ENCODE data around the gene NDUFA13. TPM values are rescaled to one million over a fixed set of nuclear protein-coding genes. Genes with fewer than 3 reads are reported as not detected.

Gene NDUFA13
- total RNA-seq, 1 donor from 2014 or later: 60.4 TPM

DNA sequence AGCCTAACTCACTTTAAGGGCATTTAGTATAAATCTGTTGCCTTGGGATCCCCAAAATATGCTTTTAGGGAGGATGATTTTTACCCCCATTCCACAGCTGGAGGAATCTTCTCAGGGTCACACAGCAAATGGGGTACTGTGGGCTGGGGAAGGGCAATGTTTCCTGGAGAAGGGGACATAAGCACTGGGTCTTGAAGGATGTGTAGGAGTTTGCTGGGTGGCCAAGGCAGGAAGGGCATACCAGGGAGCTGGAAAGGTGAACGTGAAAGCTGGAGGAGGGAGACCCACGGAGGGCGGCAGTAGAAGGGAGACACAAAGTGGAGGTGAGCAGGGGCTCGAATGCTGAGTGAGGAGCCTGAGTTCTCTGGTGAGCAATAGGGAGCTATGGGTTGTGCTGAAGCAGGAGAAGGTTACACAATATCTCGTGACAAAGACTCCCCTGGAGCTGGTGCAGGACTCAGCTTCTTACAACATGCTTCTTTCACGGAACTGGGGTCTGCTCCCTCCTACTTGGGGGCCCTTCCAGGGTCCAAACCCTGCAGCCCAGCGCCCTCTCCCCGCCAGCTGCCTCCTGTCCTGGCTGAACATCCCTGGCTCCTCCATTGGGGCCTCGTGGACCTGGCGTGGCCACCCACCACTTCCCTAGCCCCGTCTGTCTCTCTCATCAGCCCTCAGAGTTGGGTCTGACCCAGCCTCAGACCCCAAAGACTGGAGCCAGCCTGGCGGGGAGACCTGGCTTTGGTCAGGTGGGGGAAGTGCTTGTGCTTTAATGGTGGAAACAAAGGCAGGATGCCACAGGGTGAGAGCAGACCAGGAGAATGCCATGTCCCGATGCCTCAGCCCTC lies 33.1 kb downstream of the NDUFA13 start:
- no peak for DNase-seq

DNA sequence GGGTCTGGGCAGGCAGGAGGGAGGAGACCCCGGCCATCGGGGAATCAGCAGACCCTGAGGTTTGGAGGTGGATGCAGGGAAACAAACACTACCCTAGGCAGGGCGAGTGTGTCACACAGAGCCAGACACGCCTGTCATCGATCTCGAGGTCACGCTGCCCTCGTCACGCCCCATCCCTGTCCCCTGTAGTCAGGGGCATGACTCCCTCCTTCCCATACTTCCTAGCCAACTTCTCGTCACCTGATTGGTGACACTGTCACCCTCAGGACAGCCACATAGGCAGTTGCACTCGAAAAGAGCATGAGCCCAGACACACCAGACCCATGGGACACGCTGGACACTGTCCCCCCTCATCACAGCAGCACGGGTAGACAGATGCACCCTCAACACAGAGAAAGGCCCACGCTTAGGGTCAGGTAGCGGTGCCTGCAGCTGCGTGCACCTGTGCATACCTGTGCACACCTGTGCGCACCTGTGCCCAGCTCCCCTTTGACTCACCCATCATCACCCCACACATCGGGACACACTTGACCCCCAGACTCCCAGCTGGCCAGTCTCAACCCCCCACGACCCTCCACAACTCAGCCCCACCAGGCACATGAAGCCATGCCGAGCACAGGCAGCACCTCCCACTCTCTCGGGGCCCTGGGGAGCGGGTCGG lies 33.9 kb downstream of the NDUFA13 start:
- no peak for DNase-seq

DNA sequence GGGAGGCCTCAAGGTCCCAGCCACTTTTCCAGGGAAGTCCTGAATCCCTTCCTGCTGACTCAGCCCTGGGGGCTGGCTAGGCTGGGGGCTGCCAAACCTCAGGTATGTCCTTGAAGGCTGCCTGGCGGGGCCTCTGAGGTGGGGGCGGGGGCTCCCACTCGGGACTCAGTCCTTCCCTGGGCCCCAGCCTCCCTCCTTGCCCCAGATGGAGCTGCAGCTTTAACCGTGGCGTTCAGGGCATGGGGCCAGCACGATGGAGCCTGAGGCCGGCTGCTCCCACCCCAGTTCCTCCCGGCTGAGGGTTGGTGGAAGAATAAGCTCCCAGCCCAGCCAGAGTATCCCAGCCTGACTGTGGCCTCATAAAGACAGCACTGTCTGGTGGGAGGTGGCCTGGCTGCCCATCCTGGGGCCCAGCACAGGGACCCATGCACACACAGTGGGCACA lies 34.5 kb downstream of the NDUFA13 start:
- no peak for DNase-seq

DNA sequence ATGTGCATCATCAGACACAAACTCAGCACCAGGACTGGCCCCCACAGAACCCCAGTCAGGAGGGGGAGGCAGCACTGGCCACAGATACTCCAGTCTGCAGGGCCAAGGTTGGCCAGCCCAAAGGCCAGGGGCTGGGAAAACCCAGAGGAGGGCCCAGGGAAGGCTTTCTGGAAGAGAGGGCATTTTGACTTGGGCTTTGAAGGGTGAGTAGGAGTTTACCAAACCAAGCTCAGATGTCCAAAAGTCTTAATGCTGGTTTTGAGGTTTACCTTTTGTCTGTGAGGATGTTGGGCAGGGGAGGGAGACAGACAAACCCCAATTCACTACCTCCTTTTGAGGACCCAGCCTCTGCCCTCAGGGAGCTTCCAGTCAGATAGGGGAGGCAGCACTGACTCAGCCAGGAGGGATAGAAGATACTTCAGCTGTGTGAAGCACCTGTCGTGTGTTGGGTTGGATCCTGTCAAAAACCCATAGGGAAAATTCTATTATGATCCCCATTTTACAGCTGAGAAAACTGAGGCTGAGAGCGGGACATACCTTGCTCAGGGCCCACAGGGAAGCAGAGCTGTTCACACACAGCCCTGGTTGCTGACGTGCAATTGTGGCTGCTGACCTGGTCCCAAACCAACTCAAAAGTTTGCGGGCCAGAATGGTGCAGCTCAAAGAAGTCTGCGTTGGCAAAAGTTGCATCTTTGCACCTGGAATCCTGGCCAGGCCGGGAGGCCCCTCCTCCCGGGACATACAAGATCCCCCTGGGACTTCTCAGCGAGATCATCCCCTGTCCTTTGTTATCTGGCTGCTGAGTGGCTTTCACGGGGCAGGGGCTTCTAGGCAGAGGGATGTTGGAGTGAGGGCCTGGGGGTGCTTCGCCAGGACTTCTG lies 35.2 kb downstream of the NDUFA13 start:
- no peak for DNase-seq

DNA sequence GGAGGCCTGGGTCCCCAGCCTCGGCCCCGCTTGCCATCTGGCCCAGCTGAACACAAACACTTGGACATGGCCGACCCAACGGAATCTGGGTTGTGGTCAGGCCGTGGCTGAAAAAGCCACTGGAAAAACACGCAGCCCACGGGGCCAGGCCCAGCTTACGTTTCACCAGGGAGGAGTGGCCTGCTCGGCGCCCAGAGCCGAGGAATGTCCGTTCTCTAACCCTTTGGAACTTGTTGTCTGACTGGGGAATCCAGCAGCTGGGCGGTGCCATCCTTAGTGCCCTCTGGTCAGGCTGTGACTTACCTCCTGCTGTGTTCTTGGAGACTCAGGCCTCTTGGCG lies 35.8 kb downstream of the NDUFA13 start:
- DNase-seq: no peak

DNA sequence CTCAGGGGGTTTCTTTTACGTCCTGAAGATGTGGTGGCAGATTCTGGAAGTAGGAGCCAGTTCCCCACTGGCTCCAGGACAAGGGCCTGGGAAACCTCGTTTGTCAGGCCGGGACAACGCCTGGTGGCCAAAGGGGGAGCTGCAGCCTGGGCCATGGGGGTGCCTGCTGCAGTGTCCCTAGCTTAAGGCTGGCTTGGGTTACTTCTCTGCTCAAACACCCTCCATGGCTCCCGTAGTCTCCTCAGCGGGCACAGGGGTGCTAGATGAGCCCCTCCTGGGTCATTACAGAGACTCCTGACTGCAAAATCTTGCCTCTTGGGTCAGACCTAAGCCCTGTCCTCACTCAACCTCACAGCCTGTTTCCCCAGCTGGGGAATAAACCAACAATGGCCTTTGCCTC lies 36.8 kb downstream of the NDUFA13 start:
- no peak for DNase-seq

DNA sequence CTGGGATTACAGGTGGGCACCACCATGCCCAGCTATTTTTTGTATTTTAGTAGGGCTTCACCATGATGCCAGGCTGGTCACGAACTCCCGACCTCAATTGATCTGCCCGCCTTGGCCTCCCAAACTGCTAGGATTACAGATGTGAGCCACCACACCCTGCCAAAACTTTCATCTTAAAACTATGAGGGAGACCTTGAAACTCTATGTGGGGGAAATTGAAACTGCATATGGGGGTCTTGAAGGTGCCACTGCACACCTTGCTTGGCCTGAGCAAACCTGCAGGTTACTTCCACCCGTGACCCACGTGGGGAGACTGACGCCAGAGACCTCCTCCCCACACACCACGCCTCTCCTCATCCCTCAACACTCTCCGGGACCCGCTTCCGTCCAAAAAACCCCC lies 37.6 kb downstream of the NDUFA13 start:
- DNase-seq: no peak

DNA sequence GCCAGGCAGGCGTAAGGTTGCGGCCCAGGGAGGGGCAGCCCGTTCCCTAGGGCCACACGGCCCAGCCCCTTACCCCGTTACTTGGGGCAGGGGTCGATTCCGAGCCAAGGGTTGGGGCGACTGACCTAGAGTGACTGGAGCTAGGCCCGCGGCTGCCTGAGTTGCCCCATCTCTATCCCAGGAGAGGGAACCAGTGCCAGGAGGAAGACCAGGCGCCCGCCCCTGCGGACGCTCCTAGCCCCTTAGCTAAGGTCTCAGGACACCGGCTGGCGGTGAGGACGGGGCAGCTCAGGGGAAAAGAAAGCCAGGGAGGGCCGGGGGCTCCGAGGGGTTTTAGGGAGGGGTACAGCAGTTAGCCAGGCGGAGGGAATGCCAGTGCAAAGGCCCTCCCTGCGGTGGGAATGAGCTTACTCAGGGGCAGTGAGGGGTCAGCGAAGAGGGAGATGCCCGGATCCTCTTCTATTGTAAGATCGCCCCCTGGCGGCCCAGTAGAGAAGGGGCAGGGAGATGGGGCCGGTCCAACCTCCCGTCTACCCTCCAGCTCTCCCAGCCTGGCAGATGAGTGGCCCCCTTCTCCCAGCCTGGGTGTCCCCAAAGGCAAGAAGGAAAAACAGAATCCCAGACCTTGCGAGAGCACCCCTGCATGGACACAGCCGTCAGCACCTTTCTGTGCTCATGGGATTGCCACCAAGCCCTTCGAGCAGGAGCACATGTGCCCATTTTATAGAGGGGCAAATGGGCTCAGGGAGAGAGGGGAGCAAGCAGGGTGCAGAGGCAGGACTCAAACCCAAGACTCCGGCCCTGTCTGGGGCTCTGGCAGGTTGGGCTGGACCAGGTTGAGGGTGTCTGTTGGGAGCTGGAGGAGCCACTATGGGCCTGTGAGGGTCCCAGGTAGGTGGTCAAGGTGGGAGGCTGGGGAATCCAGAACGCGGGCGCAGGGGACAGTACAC lies 38.3 kb downstream of the NDUFA13 start:
- no peak for DNase-seq

DNA sequence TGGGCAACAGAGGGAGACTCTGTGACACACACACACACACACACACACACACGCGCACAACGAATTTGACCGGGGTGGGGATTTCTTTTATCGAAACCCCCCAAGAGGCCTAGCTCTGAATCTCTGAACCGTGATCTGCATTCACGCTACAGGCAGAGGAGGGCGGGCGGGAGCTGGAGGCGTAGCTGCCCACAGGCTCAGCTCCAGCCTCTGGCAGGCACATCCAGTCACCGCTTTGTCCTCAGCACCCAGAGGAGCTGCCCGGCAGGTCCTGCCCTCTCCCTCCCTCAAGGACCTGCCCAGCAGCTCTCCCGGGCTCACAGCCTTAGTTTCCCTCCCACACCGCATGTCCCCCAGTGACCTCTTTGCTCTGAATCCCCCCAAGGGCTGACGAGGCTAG lies 42.0 kb downstream of the NDUFA13 start:
- no peak for DNase-seq

DNA sequence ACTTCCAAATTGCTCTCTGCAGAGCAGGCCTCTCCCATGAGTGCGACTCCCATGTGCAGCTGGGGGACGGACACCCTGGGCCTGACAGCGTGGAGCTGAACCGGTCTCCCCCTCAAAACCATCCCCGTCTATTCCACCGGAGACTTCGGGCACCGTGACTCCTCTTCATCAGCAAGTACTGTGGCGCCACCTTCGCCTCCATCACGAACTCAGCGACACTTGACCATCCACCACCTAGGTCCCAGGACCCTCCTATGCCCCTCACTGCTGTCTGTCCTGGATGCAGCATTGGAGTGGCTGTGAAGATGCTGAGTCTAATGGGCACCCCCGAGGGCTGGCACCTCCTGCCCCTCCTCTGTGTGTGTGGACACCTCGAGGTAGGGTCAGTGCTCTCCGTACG lies 42.6 kb downstream of the NDUFA13 start:
- DNase-seq: no peak

DNA sequence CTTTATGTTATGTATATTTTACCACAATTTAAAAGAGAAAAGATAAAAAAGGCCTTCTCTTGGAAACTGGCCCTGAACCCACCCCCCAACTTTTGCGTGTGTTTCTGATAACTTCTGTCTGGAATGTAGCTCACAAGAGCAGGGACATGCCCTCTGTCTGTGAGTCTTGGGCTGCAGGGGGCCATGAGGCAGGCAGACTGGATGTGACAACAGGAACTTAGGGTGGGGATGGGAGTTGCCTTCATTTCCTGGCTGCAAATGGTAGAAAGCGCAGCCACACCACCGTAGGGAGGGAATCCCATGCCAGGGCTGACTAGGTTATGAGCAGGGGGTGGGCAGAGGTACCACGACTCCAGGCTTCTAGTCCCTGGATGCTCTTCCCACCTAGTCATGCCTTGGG lies 43.9 kb downstream of the NDUFA13 start:
- DNase-seq: no peak

DNA sequence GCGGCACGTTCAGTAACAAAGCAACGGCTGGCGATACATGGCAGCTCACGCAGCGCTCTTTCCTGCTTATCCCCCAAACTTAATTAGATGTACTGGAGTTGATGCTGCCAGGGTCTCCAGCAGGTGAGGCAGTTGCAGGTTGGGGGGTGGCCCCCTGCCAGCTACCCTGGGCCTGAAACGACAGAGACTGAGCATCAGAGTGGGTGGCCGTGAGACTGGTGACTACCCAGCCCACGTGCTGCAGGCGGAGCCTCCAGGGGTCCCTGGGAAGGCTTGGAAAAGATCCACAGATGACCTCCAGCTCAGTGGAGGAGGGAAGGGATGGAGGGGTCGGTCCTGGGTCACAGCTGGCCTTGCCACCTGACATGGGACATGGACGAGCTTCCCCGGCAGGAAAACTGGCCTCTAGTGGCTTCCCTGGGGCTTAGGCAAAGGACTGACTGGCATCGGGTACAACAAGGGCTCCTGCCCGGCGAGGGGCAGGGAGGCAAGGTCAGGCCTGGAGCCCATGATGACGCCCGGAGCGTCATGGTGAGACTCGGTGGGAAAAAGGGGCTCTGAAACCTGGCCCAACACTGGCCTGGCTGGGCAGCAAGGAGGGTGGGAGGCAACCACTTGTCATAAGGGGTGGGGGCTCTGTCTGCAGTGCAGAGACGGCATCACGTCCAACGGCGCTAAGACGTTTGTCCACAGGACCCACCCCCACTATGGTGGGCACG lies 46.1 kb downstream of the NDUFA13 start:
- DNase-seq: no peak

DNA sequence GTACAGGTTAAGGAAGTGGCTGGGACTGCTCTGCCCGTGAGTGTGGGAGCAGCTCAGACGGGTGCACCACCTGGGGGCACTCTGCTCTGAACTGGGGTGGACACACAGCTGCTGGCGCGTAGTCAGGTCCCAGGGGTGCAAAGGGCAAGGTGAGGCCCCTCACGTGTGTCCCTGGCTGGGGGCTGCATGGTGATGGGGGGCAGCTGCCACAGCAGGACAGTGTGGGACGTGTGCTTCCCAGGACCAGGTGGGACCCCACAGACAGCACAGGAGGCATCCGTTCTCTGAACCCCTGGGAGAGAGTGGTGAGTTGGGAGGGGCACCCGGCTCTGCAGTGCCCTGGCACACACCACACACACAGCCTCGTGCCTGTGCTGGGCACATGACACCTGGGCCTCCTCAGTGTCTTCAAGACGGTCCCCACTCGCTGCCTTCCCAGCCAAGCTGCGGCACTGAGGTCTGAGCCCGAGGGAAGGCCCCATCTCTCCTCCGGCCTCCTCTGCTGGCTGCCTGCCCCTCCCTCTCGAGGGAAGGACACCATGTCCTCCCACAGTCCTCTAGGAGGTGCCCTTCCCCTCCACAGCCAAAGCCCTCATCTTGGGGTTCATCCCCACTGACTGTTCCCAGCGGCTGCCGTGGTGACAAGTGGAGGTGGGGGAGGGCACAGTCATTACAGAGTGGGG lies 46.8 kb downstream of the NDUFA13 start:
- no peak for DNase-seq

DNA sequence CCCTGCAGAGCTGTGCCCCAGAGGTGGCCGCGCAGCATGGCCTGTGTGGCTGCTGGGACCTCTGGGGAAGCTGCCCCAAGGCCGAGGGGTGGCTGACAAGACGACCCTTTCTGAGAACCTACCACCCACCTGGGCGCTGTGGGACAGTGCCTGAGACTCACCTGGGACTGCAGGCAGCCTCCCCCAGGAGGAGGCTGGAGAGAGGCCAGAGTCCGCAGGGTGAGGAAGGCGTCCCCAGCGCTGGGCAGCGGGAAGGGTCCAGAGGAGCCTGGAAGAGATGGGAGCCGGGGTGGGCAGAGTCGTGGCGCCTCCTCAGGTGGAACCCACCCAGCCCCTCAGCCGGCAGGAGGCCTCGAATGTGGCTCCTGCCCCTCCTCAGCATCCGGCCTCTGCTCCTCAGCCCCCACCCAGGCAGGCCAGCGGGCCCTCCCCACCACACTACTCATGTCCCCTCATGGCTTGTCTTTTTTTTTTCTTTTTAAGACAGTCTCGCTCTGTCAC lies 47.4 kb downstream of the NDUFA13 start:
- DNase-seq: no peak

DNA sequence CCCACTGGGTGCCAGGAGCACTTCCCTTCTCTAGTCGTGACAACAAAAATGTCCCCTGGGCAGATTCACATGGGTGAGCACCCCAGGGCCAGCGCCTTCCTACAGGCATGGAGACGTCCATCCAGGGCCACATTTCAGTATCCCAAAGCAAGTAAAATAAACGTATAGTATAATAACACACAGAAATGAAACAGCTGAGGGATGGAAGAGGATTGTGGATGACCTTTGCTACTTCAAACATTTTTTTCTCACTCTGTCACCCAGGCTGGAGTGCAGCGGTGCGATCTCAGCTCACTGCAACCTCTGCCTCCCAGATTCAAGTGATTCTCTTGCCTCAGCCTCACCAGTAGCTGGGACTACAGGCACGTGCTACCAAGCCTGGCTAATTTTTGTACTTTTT lies 50.3 kb downstream of the NDUFA13 start:
- no peak for DNase-seq

DNA sequence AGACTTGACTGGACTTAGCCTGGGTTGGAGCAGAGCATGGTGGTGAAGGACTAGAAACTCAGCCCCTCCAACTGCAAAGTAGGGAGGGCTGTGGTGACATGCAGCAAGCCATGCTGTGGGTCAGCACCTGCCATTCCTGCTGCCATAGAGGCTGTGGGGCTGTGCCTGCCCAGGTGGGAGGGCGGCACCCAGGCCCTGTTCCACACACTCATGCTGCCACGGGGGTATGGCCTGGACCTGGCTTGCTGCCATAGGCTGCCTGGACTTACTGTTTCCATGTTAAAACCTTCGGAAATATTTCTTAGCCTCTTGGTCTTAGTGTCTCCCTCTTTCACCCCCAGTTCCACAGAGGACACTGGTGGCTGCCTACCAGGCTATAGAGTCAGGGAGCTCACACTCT lies 51.4 kb downstream of the NDUFA13 start:
- no peak for DNase-seq

DNA sequence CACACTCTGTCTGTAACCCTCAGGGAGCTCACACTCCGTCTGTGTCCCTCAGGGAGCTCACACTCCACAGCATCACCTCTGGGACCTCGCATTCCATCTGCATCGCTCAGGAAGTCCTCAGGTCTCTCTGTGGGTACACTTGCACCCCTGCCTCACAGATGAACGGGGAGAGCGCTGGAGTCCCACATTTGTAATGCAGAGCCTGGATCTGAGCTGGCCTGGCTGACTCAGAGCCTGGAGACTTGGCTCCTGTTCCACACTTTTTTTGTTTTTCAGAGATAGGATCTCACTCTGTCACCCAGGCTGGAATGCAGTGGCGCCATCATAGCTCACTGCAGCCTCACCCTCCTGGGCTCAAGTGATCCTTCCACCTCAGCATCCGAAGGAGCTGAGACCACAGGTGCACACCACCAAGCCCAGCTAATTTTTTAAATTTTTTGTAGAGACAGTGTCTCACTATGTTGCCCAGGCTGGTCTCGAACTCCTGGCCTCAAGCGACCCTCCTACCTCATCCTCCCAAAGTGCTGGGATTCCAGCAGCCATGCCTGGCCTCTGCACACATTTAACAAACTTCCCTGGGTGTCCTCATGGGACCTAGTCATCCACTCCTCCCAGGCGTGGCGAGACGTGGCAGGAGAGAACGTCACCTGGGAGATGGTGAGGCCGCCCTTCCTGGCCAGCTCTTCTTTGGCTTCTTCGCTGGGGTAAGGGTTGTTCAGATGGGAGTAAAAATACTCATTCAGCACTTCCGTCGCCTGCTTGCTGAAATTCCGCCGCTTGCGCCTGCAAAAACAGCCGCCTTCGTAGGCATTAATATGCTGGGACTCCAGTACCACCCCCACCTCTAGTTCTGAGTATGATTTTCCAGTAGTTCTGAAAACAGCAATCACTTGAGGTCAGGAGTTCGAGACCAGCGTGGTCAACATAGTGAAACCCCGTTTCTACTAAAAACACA lies 53.1 kb downstream of the NDUFA13 start:
- DNase-seq: no peak

DNA sequence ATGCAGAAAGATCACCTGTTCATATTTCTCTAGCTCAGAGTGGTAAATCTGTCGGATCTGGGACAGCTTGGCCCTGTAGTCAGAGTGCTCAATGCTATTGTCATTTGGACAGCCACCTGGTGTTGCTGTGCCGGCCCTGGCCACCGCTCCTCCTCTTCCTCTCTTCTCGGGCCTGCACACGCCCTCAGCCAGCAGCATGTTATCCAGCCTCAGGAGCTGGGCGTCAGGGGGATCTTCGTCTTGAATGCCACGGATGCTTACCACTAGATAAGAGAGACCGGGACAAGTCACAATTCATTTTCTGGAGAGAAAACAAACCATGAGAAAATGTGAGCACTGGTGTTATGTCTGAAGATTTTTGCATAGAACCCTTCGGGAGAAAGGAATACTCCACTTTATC lies 54.5 kb downstream of the NDUFA13 start:
- DNase-seq: no peak
